Gastroesophageal sphincter (tissue), 3 donors: Measurements from ENCODE around the gene MAPKBP1.

Experiments used
- CTCF ChIP-seq, 4 experiments: fragments of 200-600 bp in 2 of 4; fragments of 450-650 bp in 2 of 4; sonication (generic) in 1 of 4; IDR thresholded peaks; one replicate each; pipeline ENCODE4 v1.5.1; 2017 to 2019; ENCODE audit warnings: antibody characterized with exemption in 4 of 4, mild to moderate bottlenecking in 2 of 4, moderate library complexity in 2 of 4
- EP300 ChIP-seq: sonication (generic); formaldehyde crosslinking; IDR thresholded peaks from one replicate; pipeline ENCODE4 v1.6.1; 2017; ENCODE audit warnings: antibody characterized with exemption, mild to moderate bottlenecking
- POLR2A ChIP-seq, 2 donors: fragments of 450-650 bp; IDR thresholded peaks; one replicate each; pipeline ENCODE4 v1.6.1; 2017; ENCODE audit warnings: antibody characterized with exemption in 2 of 2, mild to moderate bottlenecking in 2 of 2, moderate library complexity in 1 of 2
- POLR2AphosphoS5 ChIP-seq: sonication (generic); formaldehyde crosslinking; IDR thresholded peaks from one replicate; pipeline ENCODE4 v1.6.1; 2017; ENCODE audit warnings: antibody characterized with exemption

- no peak for TF ChIP-seq EP300
- no peak for TF ChIP-seq POLR2A (IDR thresholded peaks at IDR 0.05)
- TF ChIP-seq POLR2AphosphoS5 = no peak
- no peak for TF ChIP-seq CTCF (IDR thresholded peaks at IDR 0.05)
These were observed 5.4 kb downstream of the MAPKBP1 start for GRCh38 chr15:41779662-41780157.
